Endothelial cell (in vitro differentiated cells): ENCODE measurements around the gene EVL. TPM values are rescaled to one million over a fixed set of nuclear protein-coding genes. Genes with fewer than 3 reads are reported as not detected.
"Not testable (repeated sequence)": the region's sequence is repeated elsewhere in the genome, so short reads cannot be mapped to it uniquely, and the experiment has no call there.

Experiments used
- DNase-seq: peaks from one replicate; pipeline ENCODE4 v3.0.0; 2021; ENCODE audit warnings: low spot score
- H3K27ac Mint-ChIP-seq: one replicate; pipeline ENCODE4 v1.8.0; 2021; ENCODE audit warnings: mixed read lengths, inconsistent platforms; ENCODE audit not compliant: unreplicated experiment
- H3K27me3 Mint-ChIP-seq: one replicate; pipeline ENCODE4 v1.8.0; 2021; ENCODE audit warnings: mild to moderate bottlenecking, moderate library complexity, mixed read lengths, inconsistent platforms; ENCODE audit not compliant: unreplicated experiment
- H3K36me3 Mint-ChIP-seq: one replicate; pipeline ENCODE4 v1.8.0; 2021; ENCODE audit warnings: mild to moderate bottlenecking, low read depth, mixed read lengths, inconsistent platforms; ENCODE audit not compliant: unreplicated experiment
- H3K4me1 Mint-ChIP-seq: one replicate; pipeline ENCODE4 v1.8.0; 2021; ENCODE audit warnings: mild to moderate bottlenecking, mixed read lengths, inconsistent platforms; ENCODE audit not compliant: unreplicated experiment
- H3K4me3 Mint-ChIP-seq: one replicate; pipeline ENCODE4 v1.8.0; 2021; ENCODE audit warnings: mild to moderate bottlenecking, mixed read lengths, inconsistent platforms; ENCODE audit not compliant: unreplicated experiment
- H3K9me3 Mint-ChIP-seq: one replicate; pipeline ENCODE4 v1.8.0; 2021; ENCODE audit warnings: mixed read lengths, inconsistent platforms; ENCODE audit not compliant: unreplicated experiment
- total RNA-seq: library from RNA; stranded (reverse); fragmentation: NEBNext Ultra II Directional; extraction: Animal tissue kit (Norgen Biotek cat#: 25700); gene quantifications from one replicate; pipeline ENCODE4 v1.2.1, GENCODE V29; 2021; ENCODE audit not compliant: unreplicated experiment
- TF ChIP-seq, protein P1 (sequence below): fragments of 200-600 bp; sonication (generic); IDR thresholded peaks from one replicate; pipeline ENCODE4 v1.5.0; 2021; ENCODE audit warnings: antibody characterized with exemption; ENCODE audit not compliant: unreplicated experiment

The EVL gene
- total RNA-seq, 1 donor from 2014 or later = 142 TPM

DNA sequence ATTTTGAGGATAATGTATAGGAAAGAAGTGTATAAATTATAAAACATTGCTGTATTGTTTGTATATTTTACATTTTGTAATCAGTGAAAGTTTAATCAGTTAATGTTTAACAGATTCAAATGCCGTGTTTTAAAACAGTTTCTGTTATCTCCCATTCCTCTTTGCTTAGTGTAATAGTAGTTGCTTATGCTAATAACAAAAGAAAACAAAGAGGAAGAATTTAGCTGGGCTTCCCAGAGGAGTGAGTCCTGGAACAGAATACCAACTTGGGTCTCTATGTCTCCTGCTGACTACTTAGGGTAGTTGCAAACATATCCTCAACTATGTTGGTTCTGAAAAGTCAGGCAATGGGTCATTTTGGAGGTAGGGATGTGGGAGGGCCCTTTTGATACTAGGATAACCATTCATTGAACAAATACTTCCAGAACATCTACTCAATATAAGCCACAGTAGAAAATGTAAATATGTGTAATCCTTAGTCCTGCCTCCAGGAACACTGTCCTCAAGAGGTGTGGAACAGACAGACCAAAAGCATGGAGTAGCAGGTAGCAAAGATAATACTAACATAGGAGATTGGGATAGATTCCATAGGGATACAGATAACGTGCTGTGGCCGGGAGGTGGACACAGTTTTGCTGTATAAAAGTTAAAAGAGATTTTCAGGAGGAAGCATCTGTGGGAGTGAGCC lies 36.1 kb upstream of the EVL start:
- no peak overlapping the region for H3K4me3 Mint-ChIP-seq
- no peaks in the 10 kb centered on the region for H3K9me3 Mint-ChIP-seq
- H3K27ac Mint-ChIP-seq = no peak overlapping the region

DNA sequence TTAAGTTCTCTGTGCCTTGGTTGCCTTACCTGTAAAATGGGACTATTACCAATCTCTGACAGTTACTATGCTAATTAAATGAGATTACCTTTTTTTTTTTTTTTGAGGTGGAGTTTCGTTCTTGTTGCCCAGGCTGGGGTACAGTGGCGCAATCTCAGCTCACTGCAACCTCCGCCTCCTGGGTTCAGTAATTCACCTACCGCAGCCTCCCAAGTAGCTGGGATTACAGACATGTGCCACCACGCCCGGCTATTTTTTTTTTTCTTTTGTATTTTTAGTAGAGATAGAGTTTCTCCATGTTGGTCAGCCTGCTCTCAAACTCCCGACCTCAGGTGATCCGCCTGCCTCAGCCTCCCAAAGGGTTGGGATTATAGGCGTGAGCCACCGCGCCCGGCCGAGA lies 35.2 kb upstream of the EVL start:
- DNase-seq, H3K9me3 Mint-ChIP-seq, H3K36me3 Mint-ChIP-seq, H3K4me3 Mint-ChIP-seq, H3K27me3 Mint-ChIP-seq, H3K27ac Mint-ChIP-seq, H3K4me1 Mint-ChIP-seq: not testable (repeated sequence)

More for the DNA sequence above, 36.1 kb upstream of the EVL start:
- DNase-seq = no peak
- Mint-ChIP-seq H3K36me3 (no peaks in the 10 kb centered on the region), H3K4me1 (peaks cover 13% of the 10 kb centered on the region), H3K27me3 (no peaks in the 10 kb centered on the region)
- TF ChIP-seq, protein P1, sequence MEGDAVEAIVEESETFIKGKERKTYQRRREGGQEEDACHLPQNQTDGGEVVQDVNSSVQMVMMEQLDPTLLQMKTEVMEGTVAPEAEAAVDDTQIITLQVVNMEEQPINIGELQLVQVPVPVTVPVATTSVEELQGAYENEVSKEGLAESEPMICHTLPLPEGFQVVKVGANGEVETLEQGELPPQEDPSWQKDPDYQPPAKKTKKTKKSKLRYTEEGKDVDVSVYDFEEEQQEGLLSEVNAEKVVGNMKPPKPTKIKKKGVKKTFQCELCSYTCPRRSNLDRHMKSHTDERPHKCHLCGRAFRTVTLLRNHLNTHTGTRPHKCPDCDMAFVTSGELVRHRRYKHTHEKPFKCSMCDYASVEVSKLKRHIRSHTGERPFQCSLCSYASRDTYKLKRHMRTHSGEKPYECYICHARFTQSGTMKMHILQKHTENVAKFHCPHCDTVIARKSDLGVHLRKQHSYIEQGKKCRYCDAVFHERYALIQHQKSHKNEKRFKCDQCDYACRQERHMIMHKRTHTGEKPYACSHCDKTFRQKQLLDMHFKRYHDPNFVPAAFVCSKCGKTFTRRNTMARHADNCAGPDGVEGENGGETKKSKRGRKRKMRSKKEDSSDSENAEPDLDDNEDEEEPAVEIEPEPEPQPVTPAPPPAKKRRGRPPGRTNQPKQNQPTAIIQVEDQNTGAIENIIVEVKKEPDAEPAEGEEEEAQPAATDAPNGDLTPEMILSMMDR = no peak

DNA sequence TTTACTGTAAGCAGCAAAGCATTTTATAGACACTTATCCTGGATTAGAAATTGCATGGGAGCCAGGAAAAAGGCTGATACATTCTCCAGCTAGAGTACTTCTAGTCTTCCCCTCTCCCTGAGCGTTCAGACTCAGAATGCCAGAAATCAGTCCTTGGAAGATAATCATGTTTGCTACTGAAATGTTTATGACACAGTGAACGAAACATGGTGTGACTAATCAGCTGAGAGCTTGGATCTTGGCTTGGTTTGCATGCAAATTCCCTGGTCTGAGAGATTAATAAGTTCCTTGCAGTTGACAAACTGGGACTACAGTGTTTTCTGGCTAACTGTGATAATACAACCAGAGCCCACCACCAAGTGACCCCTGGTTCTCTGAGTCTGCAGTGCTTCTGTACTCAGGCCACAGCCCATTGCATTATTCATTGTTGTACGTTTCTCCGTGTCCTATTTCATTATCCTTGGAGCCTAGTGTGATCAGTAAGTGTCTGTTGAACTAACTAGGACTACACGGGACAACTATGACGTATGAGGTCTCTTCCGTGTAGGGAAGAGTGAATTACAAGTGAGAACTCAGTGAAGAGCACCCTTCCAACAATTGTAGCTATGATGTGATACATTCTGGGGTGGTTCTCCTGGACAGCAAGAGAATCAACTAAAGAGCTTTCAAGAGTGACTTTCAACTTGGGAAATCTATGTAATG lies 34.6 kb upstream of the EVL start:
- Mint-ChIP-seq H3K36me3 (no peaks in the 10 kb centered on the region), H3K9me3 (no peaks in the 10 kb centered on the region), H3K4me1 (no peaks in the 10 kb centered on the region), H3K27ac (no peak overlapping the region), H3K27me3 (no peaks in the 10 kb centered on the region), H3K4me3 (no peak overlapping the region)
- no peak for DNase-seq
- TF ChIP-seq, protein P1 = no peak

DNA sequence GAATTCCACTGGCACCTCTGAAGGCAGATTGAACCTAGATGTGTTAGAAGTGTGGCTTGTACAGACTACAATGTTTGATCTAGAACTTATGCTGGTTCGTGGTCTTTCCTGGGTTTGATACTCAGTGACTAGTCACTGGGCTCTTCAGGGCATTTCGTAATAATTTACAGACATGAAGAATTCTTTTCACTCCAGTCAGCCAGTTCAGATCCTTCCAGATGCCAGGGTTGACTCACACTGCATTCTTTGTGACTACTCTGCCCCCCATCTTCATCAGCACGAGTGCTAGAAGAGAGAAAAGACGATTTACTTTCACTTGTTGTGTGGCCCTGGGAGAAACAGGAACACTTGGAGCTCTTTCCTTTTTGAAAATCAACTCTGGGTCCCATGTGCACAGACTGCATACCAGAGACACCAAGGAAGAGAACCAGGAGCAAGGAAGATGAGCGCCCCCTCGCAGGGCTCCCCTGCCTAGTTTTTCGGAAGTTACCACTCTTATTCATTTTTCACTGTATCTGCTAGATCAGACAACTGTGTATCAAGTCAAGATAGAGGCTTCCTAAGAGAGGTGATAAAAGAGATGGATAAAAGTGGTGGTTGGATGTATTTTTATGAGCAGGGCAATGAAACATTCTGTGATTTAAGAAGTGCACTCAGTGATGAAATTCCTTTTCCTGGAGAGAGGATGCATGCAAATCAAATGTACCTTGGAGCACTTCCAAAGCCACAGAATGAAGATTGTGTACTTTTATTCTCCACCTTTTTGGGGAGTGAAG lies 33.5 kb upstream of the EVL start:
- Mint-ChIP-seq H3K36me3 (no peaks in the 10 kb centered on the region), H3K27me3 (no peaks in the 10 kb centered on the region), H3K4me3 (no peak overlapping the region), H3K4me1 (no peaks in the 10 kb centered on the region), H3K27ac (no peak overlapping the region), H3K9me3 (no peaks in the 10 kb centered on the region)
- TF ChIP-seq, protein P1 = no peak
- DNase-seq = no peak

DNA sequence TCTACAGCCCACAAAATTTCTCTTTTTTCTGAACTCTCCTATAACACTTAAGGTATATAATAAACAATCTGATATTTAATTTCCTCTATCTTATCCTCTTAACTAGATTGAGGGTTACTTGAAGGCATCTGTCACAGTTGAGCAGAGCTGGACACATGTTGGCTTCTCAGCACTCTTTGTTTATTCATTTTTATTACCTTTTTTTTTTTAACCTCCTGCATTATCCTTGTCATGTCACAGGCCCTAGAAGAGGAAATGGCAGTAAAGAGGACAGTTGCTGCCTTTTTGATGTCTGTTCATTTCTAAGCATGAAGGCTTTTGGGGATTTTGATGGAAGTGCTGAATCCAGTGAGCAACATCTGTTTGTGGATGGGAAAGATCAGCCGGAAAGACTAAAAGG lies 32.5 kb upstream of the EVL start:
- Mint-ChIP-seq H3K4me1 (peaks cover 2% of the 10 kb centered on the region), H3K27me3 (no peaks in the 10 kb centered on the region), H3K9me3 (no peaks in the 10 kb centered on the region), H3K4me3 (no peak overlapping the region), H3K36me3 (no peaks in the 10 kb centered on the region), H3K27ac (no peak overlapping the region)
- DNase-seq = no peak
- TF ChIP-seq, protein P1 = no peak
